ENCODE results near the gene OSMR. TPM values are rescaled to one million over a fixed set of nuclear protein-coding genes. Genes with fewer than 3 reads are reported as not detected.

OSMR gene
- total RNA-seq, 2 experiments from 2014 or later = not detected

GRCh38 chr5:38809388-38810359 lies 36.1 kb upstream of the OSMR start:
- intact Hi-C loops (cut with micrococcal nuclease; ENCODE audit: unreplicated experiment) = loop anchor here (1.0 to 5.0 kb wide), 3 partner anchors 368 to 427 kb away; no protein-coding TSS in a partner anchor
- Histone ChIP-seq H3K27ac (ENCODE audit: low read depth, low read length, poor library complexity, severe bottlenecking) (no peak overlapping the region), H4K20me1 (ENCODE audit: insufficient read depth, low read length) (no peaks in the 10 kb centered on the region), H3K4me2 (ENCODE audit: low read length) (no peak overlapping the region), H3K9me3 (ENCODE audit: low read length) (no peaks in the 10 kb centered on the region), H3K4me1 (ENCODE audit: insufficient read depth, low read length, poor library complexity, severe bottlenecking) (no peaks in the 10 kb centered on the region), H3K79me2 (ENCODE audit: insufficient read depth, low read depth, low read length) (no peaks in the 10 kb centered on the region), H3K9me2 (ENCODE audit: insufficient read depth, low read length) (no peaks in the 10 kb centered on the region), H3K36me3 (ENCODE audit: insufficient read depth, low read length) (no peaks in the 10 kb centered on the region), H3K4me3 (ENCODE audit: low read depth, low read length, poor library complexity, severe bottlenecking) (no peak overlapping the region), H2AFZ (ENCODE audit: low read length) (no peak overlapping the region)
- POLR2A ChIA-PET = interaction anchor here (0.6 kb wide), 1 partner anchor 434 kb away, joined by 3 read pairs; no protein-coding TSS in a partner anchor
- CTCF ChIA-PET (ENCODE audit: unreplicated experiment) = interaction anchor here (1.2 kb wide), 1 partner anchor 368 kb away, joined by 9 read pairs; no protein-coding TSS in a partner anchor
- peak; percentile 51 for DNase-seq (ENCODE audit: low spot score)
- BruUV-seq (replicated peaks) = no TSS peak
- TF ChIP-seq EZH2phosphoT487 (IDR thresholded peaks at IDR 0.05; ENCODE audit: borderline replicate concordance, low read depth, low read length) (no peak), CTCF (conservative IDR thresholded peaks at IDR 0.05; ENCODE audit: low read length) (peak; percentile 84)

GRCh38 chr5:38814879-38815278 lies 30.9 kb upstream of the OSMR start:
- intact Hi-C loops (cut with micrococcal nuclease; ENCODE audit: unreplicated experiment) = no loop called here
- Histone ChIP-seq H2AFZ (ENCODE audit: low read length) (no peak overlapping the region), H3K4me1 (ENCODE audit: insufficient read depth, low read length, poor library complexity, severe bottlenecking) (no peaks in the 10 kb centered on the region), H3K27ac (ENCODE audit: low read depth, low read length, poor library complexity, severe bottlenecking) (no peak overlapping the region), H3K4me3 (ENCODE audit: low read depth, low read length, poor library complexity, severe bottlenecking) (no peak overlapping the region), H3K9me3 (ENCODE audit: low read length) (no peaks in the 10 kb centered on the region), H3K36me3 (ENCODE audit: insufficient read depth, low read length) (no peaks in the 10 kb centered on the region), H4K20me1 (ENCODE audit: insufficient read depth, low read length) (no peaks in the 10 kb centered on the region), H3K9me2 (ENCODE audit: insufficient read depth, low read length) (no peaks in the 10 kb centered on the region), H3K4me2 (ENCODE audit: low read length) (no peak overlapping the region), H3K79me2 (ENCODE audit: insufficient read depth, low read depth, low read length) (no peaks in the 10 kb centered on the region)
- ChIA-PET CTCF (ENCODE audit: unreplicated experiment) (no interaction called here), POLR2A (interaction anchor here (0.7 to 1.1 kb wide), 4 partner anchors 12 to 117 kb away, joined by 3 to 6 read pairs (median 4); no protein-coding TSS in a partner anchor)
- no peak for DNase-seq (ENCODE audit: low spot score)
- TF ChIP-seq EZH2phosphoT487 (IDR thresholded peaks at IDR 0.05; ENCODE audit: borderline replicate concordance, low read depth, low read length) = no peak
- no peak for TF ChIP-seq CTCF (conservative IDR thresholded peaks at IDR 0.05; ENCODE audit: low read length)
- no TSS peak for BruUV-seq (replicated peaks)

Measured in OCI-LY7 (cell line).